Smooth muscle cell (in vitro differentiated cells): Measurements from ENCODE around the gene CFAP410. TPM values are rescaled to one million over a fixed set of nuclear protein-coding genes. Genes with fewer than 3 reads are reported as not detected.

ENCODE experiments used
- DNase-seq: peaks from one replicate; lab custom pipeline; 2025; ENCODE audit not compliant: unreplicated experiment; lab: John Stamatoyannopoulos, UW
- H2AFZ ChIP-seq: fragments of 200-600 bp; sonication (generic); 2 replicates; pipeline ENCODE4 v1.6.0; 2016; ENCODE audit warnings: antibody characterized with exemption, low read depth, mild to moderate bottlenecking
- H3F3A ChIP-seq: fragments of 200-600 bp; sonication (generic); 2 replicates; pipeline ENCODE4 v1.6.0; 2017; ENCODE audit warnings: antibody characterized with exemption, low read depth
- H3K27ac ChIP-seq: fragments of 200-600 bp; sonication (generic); 2 replicates; pipeline ENCODE4 v1.5.1; 2016; ENCODE audit warnings: low read depth, mild to moderate bottlenecking
- H3K27me3 ChIP-seq: fragments of 200-600 bp; sonication (generic); 2 replicates; pipeline ENCODE4 v1.6.1; 2016; ENCODE audit warnings: low read depth, mild to moderate bottlenecking
- H3K36me3 ChIP-seq: fragments of 200-600 bp; sonication (generic); 2 replicates; pipeline ENCODE4 v1.5.1; 2016; ENCODE audit warnings: low read depth
- H3K4me1 ChIP-seq: fragments of 200-600 bp; sonication (generic); 2 replicates; pipeline ENCODE4 v1.5.1; 2016; ENCODE audit warnings: low read depth
- H3K4me2 ChIP-seq: fragments of 200-600 bp; sonication (generic); 2 replicates; pipeline ENCODE4 v1.6.0; 2016; ENCODE audit warnings: mild to moderate bottlenecking
- H3K4me3 ChIP-seq: fragments of 200-600 bp; sonication (generic); 2 replicates; pipeline ENCODE4 v1.5.1; 2016; ENCODE audit warnings: mild to moderate bottlenecking
- H3K79me2 ChIP-seq: fragments of 200-600 bp; sonication (generic); 2 replicates; pipeline ENCODE4 v1.6.0; 2016; ENCODE audit warnings: low read depth, mild to moderate bottlenecking
- H3K9ac ChIP-seq: fragments of 200-600 bp; sonication (generic); 2 replicates; pipeline ENCODE4 v1.6.0; 2016; ENCODE audit warnings: low read depth
- H3K9me3 ChIP-seq: fragments of 200-600 bp; sonication (generic); replicated peaks from 2 replicates; pipeline ENCODE4 v1.5.1; 2016; ENCODE audit warnings: low read depth
- H4K20me1 ChIP-seq: fragments of 200-600 bp; sonication (generic); 2 replicates; pipeline ENCODE4 v1.6.0; 2016; ENCODE audit warnings: low read depth
- WGBS: methylation state at CpG from one replicate; pipeline ENCODE4 v1.1.7; 2016; ENCODE audit warnings: low lambda C conversion rate; 5-methylcytosine and 5-hydroxymethylcytosine counted together
- polyA plus RNA-seq: library from polyadenylated mRNA; unstranded; fragments of >200 nt; fragmentation: Nextera tagmentation; extraction: Ambion mirVana; gene quantifications from 2 replicates; pipeline ENCODE4 v1.2.1, GENCODE V29; 2016
- total RNA-seq: library from RNA; depleted of rRNA; stranded (reverse); fragments of >200 nt; gene quantifications from 2 replicates; pipeline ENCODE4 v1.2.3, GENCODE V29; 2014
- TF ChIP-seq, protein P1 (sequence below): fragments of 200-600 bp; sonication (generic); IDR thresholded peaks from 2 replicates; pipeline ENCODE4 v1.5.1; 2017; ENCODE audit warnings: borderline replicate concordance, mild to moderate bottlenecking, antibody characterized with exemption; ENCODE audit not compliant: insufficient read depth, poor library complexity, severe bottlenecking

Gene CFAP410
- total and polyA plus RNA-seq, 2 experiments from 2014 or later: 6.5 to 21.7 TPM

DNA sequence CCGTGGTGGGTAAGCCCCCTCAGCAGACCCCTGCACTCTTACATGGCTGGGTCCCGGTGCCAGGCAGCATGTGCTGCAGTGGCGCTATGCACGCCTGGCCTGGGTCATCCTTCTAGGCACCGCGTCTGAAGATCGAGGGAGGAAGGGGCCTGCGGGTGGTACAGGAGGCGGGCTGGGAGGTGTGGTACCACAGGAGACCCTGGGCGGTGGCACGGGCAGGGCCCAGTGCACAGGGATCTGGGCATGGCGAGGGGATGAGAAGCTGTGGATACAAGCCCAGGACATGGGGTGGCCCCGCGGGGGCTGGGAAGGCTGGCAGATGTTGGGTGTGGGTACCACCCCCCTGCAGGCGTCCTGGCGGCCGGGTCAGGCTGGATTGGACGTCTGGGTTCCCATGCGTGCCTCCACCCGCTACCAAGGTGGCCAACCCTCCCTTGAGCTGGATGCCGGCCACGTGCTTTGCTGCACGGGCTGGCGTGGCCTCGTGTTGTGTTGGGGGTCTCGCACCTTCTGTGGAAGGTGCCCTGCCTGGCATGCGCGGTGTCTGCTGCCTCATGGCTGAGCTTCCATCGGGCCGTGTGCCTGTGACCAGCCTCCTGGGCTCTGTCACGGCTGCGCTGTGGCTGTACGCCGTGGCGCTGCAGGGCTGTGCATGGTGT, 19.7 kb downstream of the CFAP410 start:
- Histone ChIP-seq H3K79me2 (no peaks in the 10 kb centered on the region), H3K27ac (no peak overlapping the region), H4K20me1 (no peaks in the 10 kb centered on the region), H3K36me3 (no peaks in the 10 kb centered on the region), H2AFZ (no peak overlapping the region), H3K9ac (no peak overlapping the region), H3K4me1 (no peaks in the 10 kb centered on the region), H3K9me3 (no peaks in the 10 kb centered on the region), H3K4me2 (no peak overlapping the region), H3F3A (no peaks in the 10 kb centered on the region), H3K27me3 (no peaks in the 10 kb centered on the region), H3K4me3 (no peak overlapping the region)
- no peak for DNase-seq
- TF ChIP-seq, protein P1, sequence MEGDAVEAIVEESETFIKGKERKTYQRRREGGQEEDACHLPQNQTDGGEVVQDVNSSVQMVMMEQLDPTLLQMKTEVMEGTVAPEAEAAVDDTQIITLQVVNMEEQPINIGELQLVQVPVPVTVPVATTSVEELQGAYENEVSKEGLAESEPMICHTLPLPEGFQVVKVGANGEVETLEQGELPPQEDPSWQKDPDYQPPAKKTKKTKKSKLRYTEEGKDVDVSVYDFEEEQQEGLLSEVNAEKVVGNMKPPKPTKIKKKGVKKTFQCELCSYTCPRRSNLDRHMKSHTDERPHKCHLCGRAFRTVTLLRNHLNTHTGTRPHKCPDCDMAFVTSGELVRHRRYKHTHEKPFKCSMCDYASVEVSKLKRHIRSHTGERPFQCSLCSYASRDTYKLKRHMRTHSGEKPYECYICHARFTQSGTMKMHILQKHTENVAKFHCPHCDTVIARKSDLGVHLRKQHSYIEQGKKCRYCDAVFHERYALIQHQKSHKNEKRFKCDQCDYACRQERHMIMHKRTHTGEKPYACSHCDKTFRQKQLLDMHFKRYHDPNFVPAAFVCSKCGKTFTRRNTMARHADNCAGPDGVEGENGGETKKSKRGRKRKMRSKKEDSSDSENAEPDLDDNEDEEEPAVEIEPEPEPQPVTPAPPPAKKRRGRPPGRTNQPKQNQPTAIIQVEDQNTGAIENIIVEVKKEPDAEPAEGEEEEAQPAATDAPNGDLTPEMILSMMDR: no peak
- WGBS: 98% methylated on average over 35 of the region's 35 CpGs

DNA sequence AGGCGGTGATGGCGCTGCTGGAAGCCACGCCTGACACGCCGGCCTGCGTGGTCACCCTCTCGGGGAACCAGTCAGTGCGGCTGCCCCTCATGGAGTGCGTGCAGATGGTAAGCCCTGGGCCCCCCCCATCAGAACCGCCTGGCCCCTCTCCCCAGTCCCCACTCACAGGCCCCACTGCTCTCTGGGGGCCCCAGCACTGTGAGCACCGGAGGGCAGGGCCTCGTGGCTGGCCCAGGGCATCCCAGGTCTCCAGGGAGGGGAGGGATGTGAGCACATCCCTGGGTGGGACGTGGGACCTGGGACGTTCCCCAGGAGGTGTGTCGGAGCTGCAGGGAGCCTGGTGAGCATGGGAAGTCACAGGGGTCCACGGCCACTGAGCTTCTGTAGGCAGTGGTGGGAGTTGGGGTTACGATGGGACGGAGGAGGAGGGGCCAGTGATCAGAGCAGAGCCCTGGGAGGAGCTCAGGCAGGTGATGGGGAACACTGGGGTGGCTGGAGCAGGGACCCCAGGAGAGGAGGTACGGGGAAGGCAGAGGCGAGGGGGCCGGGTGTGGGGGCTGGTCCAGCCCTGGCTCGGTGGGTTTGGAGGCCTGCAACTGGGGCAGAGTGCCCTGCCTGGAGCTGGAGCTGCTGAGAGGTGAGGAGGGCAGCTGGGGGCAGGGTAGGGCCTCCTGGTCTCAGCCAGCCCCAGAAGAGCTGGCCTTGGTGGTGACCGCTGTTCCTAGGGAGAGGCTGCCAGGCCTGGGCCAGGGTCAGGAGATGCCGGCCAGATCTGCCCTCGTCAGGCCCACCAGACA, 20.5 kb downstream of the CFAP410 start:
- TF ChIP-seq, protein P1: no peak
- H3K27me3 ChIP-seq: no peaks in the 10 kb centered on the region
- H4K20me1 ChIP-seq: no peaks in the 10 kb centered on the region
- no peak overlapping the region for H3K4me3 ChIP-seq
- no peak overlapping the region for H3K9ac ChIP-seq
- no peaks in the 10 kb centered on the region for H3K79me2 ChIP-seq
- no peaks in the 10 kb centered on the region for H3F3A ChIP-seq
- no peaks in the 10 kb centered on the region for H3K36me3 ChIP-seq
- WGBS: 96% methylated on average over 14 of the region's 25 CpGs
- no peak overlapping the region for H3K4me2 ChIP-seq
- H2AFZ ChIP-seq: no peak overlapping the region
- H3K9me3 ChIP-seq: no peaks in the 10 kb centered on the region
- DNase-seq: no peak
- no peak overlapping the region for H3K27ac ChIP-seq
- H3K4me1 ChIP-seq: no peaks in the 10 kb centered on the region

DNA sequence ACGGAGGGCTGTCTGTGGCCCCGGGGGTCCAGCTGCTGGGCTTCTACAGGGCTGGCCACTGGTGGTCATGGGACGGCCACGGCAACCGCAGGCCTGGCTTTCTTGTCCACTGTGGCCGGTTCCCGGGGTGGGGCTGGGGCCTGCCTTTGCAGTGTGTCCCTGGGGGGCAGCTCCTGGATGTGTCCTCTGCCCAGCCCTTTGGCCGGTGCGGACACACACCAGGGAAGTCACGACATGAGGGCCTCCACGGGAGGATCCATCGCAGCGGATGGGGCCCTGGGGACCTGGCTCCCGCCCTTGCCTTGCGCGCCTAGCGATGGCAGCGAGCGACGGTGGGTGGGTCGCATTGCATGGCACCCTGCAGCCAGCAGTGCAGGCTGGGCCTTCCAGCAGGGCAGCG, 21.3 kb downstream of the CFAP410 start:
- Histone ChIP-seq H3K27me3 (no peaks in the 10 kb centered on the region), H3K9me3 (no peaks in the 10 kb centered on the region), H3K9ac (no peak overlapping the region), H4K20me1 (no peaks in the 10 kb centered on the region), H3K4me2 (no peak overlapping the region), H3K27ac (no peak overlapping the region), H3F3A (no peaks in the 10 kb centered on the region), H3K36me3 (no peaks in the 10 kb centered on the region), H3K4me3 (no peak overlapping the region), H3K79me2 (no peaks in the 10 kb centered on the region), H2AFZ (no peak overlapping the region), H3K4me1 (no peaks in the 10 kb centered on the region)
- DNase-seq: no peak
- 99% methylated on average over 19 of the region's 22 CpGs for WGBS
- TF ChIP-seq, protein P1: no peak
